Large intestine (tissue), 3 donors: ENCODE data around the gene FAF1. TPM values are rescaled to one million over a fixed set of nuclear protein-coding genes. Genes with fewer than 3 reads are reported as not detected.
A peak's percentile ranks its signal among the peaks of the same experiment; 100 is the strongest.

ENCODE experiments used
- DNase-seq, 2 donors: peaks; one replicate each; pipeline versions ENCODE4 v3.0.0 to v3.0.0-alpha.2; 2013
- H3K27ac ChIP-seq: one replicate; pipeline ENCODE4 v1.5.1; 2013; ENCODE audit warnings: low read length
- H3K27me3 ChIP-seq: 2 replicates; pipeline ENCODE4 v1.6.1; 2013; ENCODE audit warnings: low read length; ENCODE audit not compliant: control insufficient read depth, insufficient read depth
- H3K36me3 ChIP-seq: 2 replicates; pipeline ENCODE4 v1.6.1; 2013; ENCODE audit warnings: low read length; ENCODE audit not compliant: control insufficient read depth, insufficient read depth
- H3K4me1 ChIP-seq: one replicate; pipeline ENCODE4 v1.6.1; 2013; ENCODE audit warnings: low read length; ENCODE audit not compliant: control insufficient read depth, insufficient read depth
- H3K4me3 ChIP-seq: one replicate; pipeline ENCODE4 v1.5.1; 2013; ENCODE audit warnings: low read length
- H3K9me3 ChIP-seq: one replicate; pipeline ENCODE4 v1.6.1; 2013; ENCODE audit warnings: mild to moderate bottlenecking, low read depth, low read length, moderate library complexity; ENCODE audit not compliant: control insufficient read depth
- WGBS: methylation state at CpG from one replicate; pipeline ENCODE4 v1.1.5; 2013; ENCODE audit warnings: low lambda C conversion rate; ENCODE audit not compliant: insufficient coverage; 5-methylcytosine and 5-hydroxymethylcytosine counted together
- polyA plus RNA-seq: library from polyadenylated mRNA; unstranded; fragments of 120-200 nt; gene quantifications from one replicate; pipeline ENCODE4 v1.2.1, GENCODE V29; 2013

The FAF1 gene
- polyA plus RNA-seq, 1 donor, result 47.1 TPM

DNA sequence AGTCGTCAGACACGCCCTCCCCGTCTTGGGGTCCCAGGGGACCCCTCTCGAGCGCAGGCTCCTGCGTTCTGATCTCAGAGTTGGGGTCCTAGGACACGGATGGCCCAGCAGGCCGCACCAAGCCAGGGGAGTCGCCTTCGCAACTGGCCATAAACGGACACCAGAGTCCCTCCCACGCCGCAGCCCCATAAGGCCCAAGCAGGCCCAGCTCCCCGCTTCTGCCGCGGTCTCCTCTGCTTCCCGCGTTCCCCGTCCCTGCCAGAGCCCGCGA, 537.5 kb downstream of the FAF1 start:
- DNase-seq, result no peak
- H3K9me3 ChIP-seq, result peaks cover 23% of the 10 kb centered on the region
- WGBS, result no CpG with 5 or more reads among the region's 21 CpGs
- peaks cover 99% of the 10 kb centered on the region for H3K27me3 ChIP-seq
- no peak overlapping the region for H3K4me3 ChIP-seq
- H3K36me3 ChIP-seq, result no peaks in the 10 kb centered on the region
- peaks cover 18% of the 10 kb centered on the region for H3K4me1 ChIP-seq
- H3K27ac ChIP-seq, result no peak overlapping the region

GRCh38 chr1:50421768-50422674, 538.0 kb downstream of the FAF1 start:
- Histone ChIP-seq H3K27ac (no peak overlapping the region), H3K4me3 (no peak overlapping the region), H3K9me3 (peaks cover 22% of the 10 kb centered on the region), H3K4me1 (peaks cover 18% of the 10 kb centered on the region), H3K27me3 (peaks cover 99% of the 10 kb centered on the region), H3K36me3 (no peaks in the 10 kb centered on the region)
- 8% methylated on average over 8 of the region's 27 CpGs for WGBS
- DNase-seq, result no peak

GRCh38 chr1:50421366-50421748, 538.7 kb downstream of the FAF1 start:
- H3K27me3 ChIP-seq, result peaks cover 99% of the 10 kb centered on the region
- no peak overlapping the region for H3K4me3 ChIP-seq
- WGBS, result no CpG with 5 or more reads among the region's 38 CpGs
- no peak overlapping the region for H3K27ac ChIP-seq
- peaks cover 18% of the 10 kb centered on the region for H3K4me1 ChIP-seq
- H3K9me3 ChIP-seq, result peaks cover 22% of the 10 kb centered on the region
- H3K36me3 ChIP-seq, result no peaks in the 10 kb centered on the region
- DNase-seq, result no peak

DNA sequence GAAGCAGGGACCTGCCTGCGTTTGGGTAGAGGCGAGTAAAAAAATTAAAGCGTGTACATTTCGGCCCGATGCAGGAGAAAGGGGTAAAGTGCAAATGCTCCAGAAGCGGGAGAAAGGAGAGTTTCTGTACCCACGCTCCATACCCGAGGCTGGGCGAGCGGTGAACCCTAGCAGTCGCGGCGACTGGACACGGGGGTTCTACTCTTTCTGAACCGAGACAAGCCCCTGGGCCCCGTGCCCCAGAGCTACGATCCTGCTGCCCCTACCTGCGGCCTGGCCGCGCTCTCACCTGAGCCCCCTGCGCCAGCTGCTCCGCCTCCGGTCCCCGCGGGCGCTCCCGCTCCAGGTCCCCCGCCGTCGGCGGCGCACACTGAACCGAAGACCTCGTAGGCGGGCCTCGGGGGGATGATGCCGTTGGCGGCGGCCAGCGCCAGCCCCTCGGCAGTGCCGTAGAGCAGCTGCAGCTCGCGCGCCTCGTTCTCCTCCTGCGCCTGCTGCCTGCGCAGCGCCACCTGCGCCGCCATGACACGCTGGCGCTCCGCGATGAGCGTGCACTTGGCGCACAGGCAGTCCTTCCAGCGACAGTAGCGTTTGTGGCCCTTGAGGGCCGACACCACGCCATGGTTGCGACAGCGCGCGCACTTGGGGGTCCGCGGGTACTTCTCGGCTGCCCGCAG, 539.2 kb downstream of the FAF1 start:
- WGBS, result no CpG with 5 or more reads among the region's 69 CpGs
- H3K27me3 ChIP-seq, result peaks cover 99% of the 10 kb centered on the region
- H3K27ac ChIP-seq, result no peak overlapping the region
- H3K9me3 ChIP-seq, result peaks cover 22% of the 10 kb centered on the region
- H3K4me3 ChIP-seq, result no peak overlapping the region
- no peaks in the 10 kb centered on the region for H3K36me3 ChIP-seq
- H3K4me1 ChIP-seq, result peaks cover 21% of the 10 kb centered on the region
- DNase-seq, result peak in 1 of 2 donors; percentile 32

DNA sequence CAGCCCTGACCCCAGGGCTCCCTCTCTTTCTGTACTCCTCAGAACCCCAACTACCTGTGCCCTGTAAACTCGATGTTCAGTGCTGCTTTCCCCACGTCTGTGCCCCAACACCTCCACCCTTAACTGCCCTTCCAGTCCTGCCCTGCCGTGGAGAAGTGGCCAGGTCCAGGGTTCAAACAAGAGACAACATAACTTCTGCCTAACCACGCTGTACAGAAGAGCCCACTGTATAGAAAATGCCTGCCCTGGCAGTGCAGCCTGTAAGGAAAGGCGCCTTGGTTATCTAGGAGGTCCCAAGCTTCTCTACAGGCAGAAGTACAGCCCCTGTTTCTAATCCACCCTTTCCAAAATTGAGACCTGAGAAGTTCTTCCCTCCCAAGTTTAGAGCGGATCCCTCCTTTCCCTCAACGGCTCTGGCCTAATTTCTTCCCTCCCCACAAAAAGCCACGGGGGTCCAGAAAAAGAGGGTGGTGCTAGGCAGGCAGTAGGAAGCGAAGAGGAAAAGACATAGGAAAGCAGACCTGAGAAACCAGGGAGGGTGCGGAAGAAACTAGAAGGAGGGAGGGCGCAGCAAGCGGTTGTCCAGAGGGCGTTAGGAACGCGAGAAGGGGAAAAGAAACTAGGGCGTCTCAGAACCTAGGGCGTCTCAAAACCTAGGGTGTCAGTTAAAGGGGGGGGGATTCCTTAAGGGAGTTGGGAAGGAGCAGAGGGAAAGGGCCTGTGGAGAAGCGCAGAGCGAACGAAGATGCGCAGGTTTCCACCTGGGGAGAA, 540.0 kb downstream of the FAF1 start:
- no peak overlapping the region for H3K4me3 ChIP-seq
- no peaks in the 10 kb centered on the region for H3K36me3 ChIP-seq
- no peak overlapping the region for H3K27ac ChIP-seq
- H3K27me3 ChIP-seq, result peaks cover 99% of the 10 kb centered on the region
- H3K9me3 ChIP-seq, result peaks cover 22% of the 10 kb centered on the region
- WGBS, result no CpG with 5 or more reads among the region's 21 CpGs
- H3K4me1 ChIP-seq, result peaks cover 21% of the 10 kb centered on the region
- no peak for DNase-seq

DNA sequence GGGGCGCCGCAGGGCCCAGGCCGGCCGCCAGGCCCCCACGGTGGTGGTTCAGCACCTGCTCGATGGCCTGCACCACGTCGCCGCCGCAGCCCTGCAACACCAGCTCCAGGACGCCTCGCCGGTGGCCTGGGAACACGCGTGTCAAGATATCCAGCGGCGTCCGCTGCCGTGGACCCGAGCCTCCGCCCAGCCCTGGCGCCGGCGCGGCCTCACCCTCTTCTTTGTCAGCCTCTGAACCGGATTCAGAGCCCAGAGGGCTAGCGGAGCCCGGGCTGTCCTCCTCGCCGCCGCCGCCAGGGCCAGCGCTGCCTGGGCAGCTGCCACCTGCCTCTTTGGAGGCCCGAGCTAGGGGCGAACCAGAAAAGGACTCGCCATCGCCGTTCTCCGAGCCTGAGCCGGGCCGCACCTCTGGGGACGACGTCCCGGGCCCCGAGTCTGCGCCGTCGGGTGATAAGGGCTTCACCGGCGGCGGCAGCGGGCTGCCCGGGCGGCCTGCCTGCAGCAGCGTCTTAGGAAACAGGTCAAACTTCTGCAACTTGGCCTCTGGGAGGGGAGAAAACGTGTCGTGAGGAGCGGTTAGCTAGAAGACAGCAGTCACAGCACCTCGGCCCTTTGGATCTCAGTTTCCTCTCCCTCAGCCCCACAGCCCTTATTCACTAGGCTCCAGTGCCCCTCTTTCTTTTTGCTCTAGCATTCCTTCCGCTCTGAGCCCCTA, 540.7 kb downstream of the FAF1 start:
- H3K36me3 ChIP-seq, result no peaks in the 10 kb centered on the region
- no peak overlapping the region for H3K4me3 ChIP-seq
- WGBS, result 20% methylated on average over 1 of the region's 60 CpGs
- H3K27ac ChIP-seq, result no peak overlapping the region
- DNase-seq, result no peak
- H3K4me1 ChIP-seq, result peaks cover 21% of the 10 kb centered on the region
- peaks cover 18% of the 10 kb centered on the region for H3K9me3 ChIP-seq
- peaks cover 99% of the 10 kb centered on the region for H3K27me3 ChIP-seq

DNA sequence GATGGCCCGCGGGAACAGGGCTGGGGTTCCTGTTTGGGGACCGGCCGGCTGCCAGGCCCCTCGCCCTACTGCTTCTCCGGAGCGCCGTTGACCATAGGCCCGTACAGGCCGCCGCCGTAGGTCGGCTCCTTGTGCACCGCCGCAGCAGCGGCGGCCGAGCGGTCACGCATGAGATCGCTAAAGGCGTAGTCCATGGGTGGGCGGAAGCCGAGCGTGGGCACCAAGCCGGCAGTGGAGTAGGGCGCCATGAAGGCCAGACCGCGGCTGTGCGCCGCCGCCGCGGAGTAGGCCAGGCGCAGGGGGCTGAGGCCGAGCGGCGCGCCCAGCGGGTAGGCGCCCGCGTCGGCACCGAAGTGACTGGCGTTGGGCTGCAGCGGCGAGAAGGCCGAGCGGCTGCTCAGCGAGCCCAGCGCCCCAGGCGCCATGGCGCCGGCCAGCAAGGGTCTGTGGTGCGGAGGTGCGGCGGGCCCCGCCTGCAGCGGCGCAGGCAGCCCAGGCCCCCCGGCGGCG, 541.4 kb downstream of the FAF1 start:
- H3K27me3 ChIP-seq, result peaks cover 99% of the 10 kb centered on the region
- no CpG with 5 or more reads among the region's 64 CpGs for WGBS
- H3K4me3 ChIP-seq, result no peak overlapping the region
- H3K9me3 ChIP-seq, result peaks cover 18% of the 10 kb centered on the region
- H3K27ac ChIP-seq, result no peak overlapping the region
- H3K4me1 ChIP-seq, result peaks cover 15% of the 10 kb centered on the region
- peak in 1 of 2 donors; percentile 45 for DNase-seq
- no peaks in the 10 kb centered on the region for H3K36me3 ChIP-seq

DNA sequence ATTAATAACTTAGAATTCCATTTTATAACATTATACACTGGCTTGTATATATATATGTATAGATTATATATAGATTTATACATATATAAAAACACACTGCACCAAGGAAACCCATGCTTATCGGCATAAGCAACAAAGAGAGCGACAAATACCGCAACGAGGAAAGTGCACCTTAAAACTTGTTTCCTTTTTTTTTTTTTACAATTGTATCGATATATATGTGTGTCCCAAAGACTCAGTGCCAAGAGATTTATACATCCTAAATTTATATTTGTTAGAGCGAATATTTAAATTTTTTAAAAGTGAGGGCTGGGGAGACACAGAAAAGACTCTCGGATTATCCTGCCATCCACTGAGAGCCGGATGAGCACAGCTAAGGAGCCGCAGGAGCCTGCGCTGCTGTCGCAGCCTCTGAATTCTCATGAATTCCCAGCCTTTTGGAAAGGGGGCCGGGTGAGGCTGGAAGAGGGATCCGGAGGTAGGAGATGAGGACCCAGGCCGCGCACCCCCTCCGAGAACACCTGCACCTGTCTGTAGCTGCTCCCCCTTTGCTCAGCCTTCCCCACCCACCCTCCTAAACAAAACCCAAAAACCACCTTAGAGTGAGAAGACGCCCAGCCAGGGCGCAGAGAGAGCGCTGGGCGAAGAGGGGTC, 542.0 kb downstream of the FAF1 start:
- Histone ChIP-seq H3K4me3 (no peak overlapping the region), H3K4me1 (peaks cover 10% of the 10 kb centered on the region)
- WGBS, result no CpG with 5 or more reads among the region's 20 CpGs

DNA sequence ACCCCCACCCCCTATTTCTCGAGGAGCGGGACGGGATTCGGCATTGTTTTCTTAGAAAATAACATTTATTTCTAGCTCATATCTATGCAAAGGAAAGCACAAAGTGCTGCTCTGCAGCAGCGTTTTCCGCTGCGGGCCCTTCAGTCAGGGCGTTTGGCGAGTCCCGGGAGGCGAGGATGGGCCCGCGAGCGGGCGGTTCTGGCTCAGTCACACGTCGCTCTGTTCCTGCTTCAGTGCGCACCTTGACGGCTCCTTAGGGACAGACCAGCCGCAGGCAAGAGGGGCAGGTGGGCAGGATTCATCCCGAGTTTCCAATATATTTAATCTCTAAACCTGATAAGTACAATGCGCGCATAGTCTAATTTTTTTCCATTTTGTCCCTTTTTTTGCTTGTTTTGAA, 542.6 kb downstream of the FAF1 start:
- Histone ChIP-seq H3K9me3 (peaks cover 10% of the 10 kb centered on the region), H3K27ac (no peak overlapping the region), H3K36me3 (no peaks in the 10 kb centered on the region), H3K27me3 (peaks cover 97% of the 10 kb centered on the region), H3K4me1 (peaks cover 4% of the 10 kb centered on the region), H3K4me3 (no peak overlapping the region)
- WGBS, result 15% methylated on average over 3 of the region's 23 CpGs
- DNase-seq, result no peak

More for the DNA sequence above, 542.0 kb downstream of the FAF1 start:
- Histone ChIP-seq H3K36me3 (no peaks in the 10 kb centered on the region), H3K9me3 (peaks cover 14% of the 10 kb centered on the region), H3K27me3 (peaks cover 97% of the 10 kb centered on the region), H3K27ac (no peak overlapping the region)
- DNase-seq, result no peak
